ENCODE measurements around the gene YPEL2. TPM values are rescaled to one million over a fixed set of nuclear protein-coding genes. Genes with fewer than 3 reads are reported as not detected.

Gene YPEL2
- total RNA-seq, 1 donor from 2014 or later: 16.7 TPM

- no peak overlapping the region for H3K4me3 ChIP-seq
- no peaks in the 10 kb centered on the region for H3K9me3 ChIP-seq
- peaks cover 23% of the 10 kb centered on the region for H3K4me1 ChIP-seq
- no peaks in the 10 kb centered on the region for H3K27me3 ChIP-seq
- no peaks in the 10 kb centered on the region for H3K36me3 ChIP-seq
- TF ChIP-seq POLR2AphosphoS5 (IDR thresholded peaks at IDR 0.05; ENCODE audit: insufficient read depth in 1 of 2, low read depth in 1 of 2) (no peak), POLR2A (IDR thresholded peaks at IDR 0.05) (no peak), CTCF (IDR thresholded peaks at IDR 0.05) (no peak)
- H3K27ac ChIP-seq: no peak overlapping the region
- DNase-seq (ENCODE audit: extremely low spot score in 2 of 2): no peak
- intact Hi-C loops (cut with DNase I): no loop called here
Observed at GRCh38 chr17:59327121-59327980, 4.1 kb upstream of the YPEL2 start.

GRCh38 chr17:59327981-59328290 is 3.5 kb upstream of the YPEL2 start:
- intact Hi-C loops (cut with DNase I): no loop called here
- peaks cover 25% of the 10 kb centered on the region for H3K4me1 ChIP-seq
- no peaks in the 10 kb centered on the region for H3K36me3 ChIP-seq
- no peak overlapping the region for H3K27ac ChIP-seq
- TF ChIP-seq POLR2A (IDR thresholded peaks at IDR 0.05): no peak
- TF ChIP-seq CTCF (IDR thresholded peaks at IDR 0.05): no peak
- TF ChIP-seq POLR2AphosphoS5 (IDR thresholded peaks at IDR 0.05; ENCODE audit: insufficient read depth in 1 of 2, low read depth in 1 of 2): no peak
- H3K27me3 ChIP-seq: no peaks in the 10 kb centered on the region
- DNase-seq (ENCODE audit: extremely low spot score in 2 of 2): no peak
- no peak overlapping the region for H3K4me3 ChIP-seq
- H3K9me3 ChIP-seq: no peaks in the 10 kb centered on the region

- DNase-seq (ENCODE audit: extremely low spot score in 2 of 2): no peak
- TF ChIP-seq CTCF (IDR thresholded peaks at IDR 0.05) (no peak), POLR2A (IDR thresholded peaks at IDR 0.05) (no peak), POLR2AphosphoS5 (IDR thresholded peaks at IDR 0.05; ENCODE audit: insufficient read depth in 1 of 2, low read depth in 1 of 2) (no peak)
- Histone ChIP-seq H3K27me3 (no peaks in the 10 kb centered on the region), H3K4me1 (peaks cover 31% of the 10 kb centered on the region), H3K4me3 (no peak overlapping the region), H3K36me3 (no peaks in the 10 kb centered on the region), H3K27ac (peak overlapping the region; percentile 88), H3K9me3 (no peaks in the 10 kb centered on the region)
- intact Hi-C loops (cut with DNase I): no loop called here
Observed at GRCh38 chr17:59328601-59329000, 2.9 kb upstream of the YPEL2 start.

- TF ChIP-seq CTCF (IDR thresholded peaks at IDR 0.05): peak; percentile 48 to 81 (median 65)
- no peak for TF ChIP-seq POLR2A (IDR thresholded peaks at IDR 0.05)
- peak in 1 of 2 donors; percentile 73 for TF ChIP-seq POLR2AphosphoS5 (IDR thresholded peaks at IDR 0.05; ENCODE audit: insufficient read depth in 1 of 2, low read depth in 1 of 2)
- H3K27ac ChIP-seq: peak overlapping the region; percentile 88
- DNase-seq (ENCODE audit: extremely low spot score in 2 of 2): peak in 1 of 2 donors; percentile 89
- H3K4me1 ChIP-seq: peaks cover 39% of the 10 kb centered on the region
- intact Hi-C loops (cut with DNase I): loop anchor here (2.0 to 5.0 kb wide), 2 partner anchors 98 to 111 kb away; no protein-coding TSS in a partner anchor
- no peaks in the 10 kb centered on the region for H3K9me3 ChIP-seq
- H3K36me3 ChIP-seq: no peaks in the 10 kb centered on the region
- H3K27me3 ChIP-seq: no peaks in the 10 kb centered on the region
- H3K4me3 ChIP-seq: no peak overlapping the region
Observed at GRCh38 chr17:59329176-59330052, 2.0 kb upstream of the YPEL2 start.
